Measurements from ENCODE around the gene CCL3.

CCL3 gene

DNA sequence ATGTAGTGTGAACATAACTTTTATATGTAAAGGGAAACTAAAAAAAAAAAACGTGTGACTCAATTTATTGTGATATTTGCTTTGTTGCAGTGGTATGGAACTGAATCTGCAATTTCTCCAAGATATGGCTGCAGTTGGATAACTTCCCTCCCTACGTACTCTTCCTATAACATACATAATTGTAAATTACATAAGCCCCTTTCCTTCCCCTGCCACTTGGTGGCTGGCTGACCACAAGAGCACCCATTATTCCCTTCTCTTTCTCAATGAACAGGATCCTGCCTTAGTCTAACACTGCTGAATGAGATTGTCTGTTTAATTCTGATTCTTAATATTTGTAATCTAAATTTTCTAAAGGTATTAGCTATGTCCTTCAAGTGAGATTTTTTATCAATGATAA, 41.5 kb upstream of the CCL3 start:
- DNase-seq (ENCODE audit: extremely low read depth, low read depth) = no peak
- TF ChIP-seq, protein P1, sequence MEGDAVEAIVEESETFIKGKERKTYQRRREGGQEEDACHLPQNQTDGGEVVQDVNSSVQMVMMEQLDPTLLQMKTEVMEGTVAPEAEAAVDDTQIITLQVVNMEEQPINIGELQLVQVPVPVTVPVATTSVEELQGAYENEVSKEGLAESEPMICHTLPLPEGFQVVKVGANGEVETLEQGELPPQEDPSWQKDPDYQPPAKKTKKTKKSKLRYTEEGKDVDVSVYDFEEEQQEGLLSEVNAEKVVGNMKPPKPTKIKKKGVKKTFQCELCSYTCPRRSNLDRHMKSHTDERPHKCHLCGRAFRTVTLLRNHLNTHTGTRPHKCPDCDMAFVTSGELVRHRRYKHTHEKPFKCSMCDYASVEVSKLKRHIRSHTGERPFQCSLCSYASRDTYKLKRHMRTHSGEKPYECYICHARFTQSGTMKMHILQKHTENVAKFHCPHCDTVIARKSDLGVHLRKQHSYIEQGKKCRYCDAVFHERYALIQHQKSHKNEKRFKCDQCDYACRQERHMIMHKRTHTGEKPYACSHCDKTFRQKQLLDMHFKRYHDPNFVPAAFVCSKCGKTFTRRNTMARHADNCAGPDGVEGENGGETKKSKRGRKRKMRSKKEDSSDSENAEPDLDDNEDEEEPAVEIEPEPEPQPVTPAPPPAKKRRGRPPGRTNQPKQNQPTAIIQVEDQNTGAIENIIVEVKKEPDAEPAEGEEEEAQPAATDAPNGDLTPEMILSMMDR (IDR thresholded peaks at IDR 0.05; ENCODE audit: low read depth, low read length) = no peak

DNA sequence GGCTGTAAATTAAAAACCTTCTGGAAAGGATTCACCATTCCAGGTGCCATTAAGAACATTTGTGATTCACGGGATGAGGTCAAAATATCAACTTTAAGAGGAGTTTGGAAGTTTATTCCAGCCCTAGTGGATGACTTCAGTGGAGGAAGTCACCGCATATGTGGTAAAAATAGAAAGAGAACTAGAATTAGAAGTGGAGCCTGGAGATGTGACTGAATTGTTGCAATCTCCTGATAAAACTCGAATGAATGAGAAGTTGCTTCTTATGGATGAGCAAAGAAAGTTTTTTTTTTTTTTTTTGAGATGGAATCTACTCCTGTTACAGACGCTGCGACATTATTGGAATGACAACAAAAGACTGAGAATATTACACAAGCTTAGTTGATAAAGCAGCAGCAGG, 40.4 kb upstream of the CCL3 start:
- DNase-seq (ENCODE audit: extremely low read depth, low read depth) = no peak
- TF ChIP-seq, protein P1 (IDR thresholded peaks at IDR 0.05; ENCODE audit: low read depth, low read length) = no peak

DNA sequence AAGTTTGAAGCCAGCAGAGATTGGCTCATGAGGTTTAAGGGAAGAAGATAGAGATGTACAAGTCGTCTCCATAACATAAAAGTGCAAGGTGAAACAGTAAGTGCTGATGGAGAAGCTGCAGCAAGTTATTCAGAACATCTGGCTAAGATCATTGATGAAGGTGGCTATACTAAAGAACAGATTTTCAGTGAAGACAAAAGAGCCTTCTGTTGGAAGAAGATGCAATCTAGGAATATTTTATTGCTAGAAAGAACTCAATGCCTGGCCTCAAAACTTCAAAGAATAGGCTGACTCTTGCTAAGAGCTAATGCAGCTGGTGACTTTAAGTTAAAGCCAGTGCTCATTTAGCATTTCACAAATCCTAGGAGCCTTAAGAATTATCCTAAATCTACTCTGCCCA, 39.7 kb upstream of the CCL3 start:
- TF ChIP-seq, protein P1 (IDR thresholded peaks at IDR 0.05; ENCODE audit: low read depth, low read length) = no peak
- DNase-seq (ENCODE audit: extremely low read depth, low read depth) = no peak

DNA sequence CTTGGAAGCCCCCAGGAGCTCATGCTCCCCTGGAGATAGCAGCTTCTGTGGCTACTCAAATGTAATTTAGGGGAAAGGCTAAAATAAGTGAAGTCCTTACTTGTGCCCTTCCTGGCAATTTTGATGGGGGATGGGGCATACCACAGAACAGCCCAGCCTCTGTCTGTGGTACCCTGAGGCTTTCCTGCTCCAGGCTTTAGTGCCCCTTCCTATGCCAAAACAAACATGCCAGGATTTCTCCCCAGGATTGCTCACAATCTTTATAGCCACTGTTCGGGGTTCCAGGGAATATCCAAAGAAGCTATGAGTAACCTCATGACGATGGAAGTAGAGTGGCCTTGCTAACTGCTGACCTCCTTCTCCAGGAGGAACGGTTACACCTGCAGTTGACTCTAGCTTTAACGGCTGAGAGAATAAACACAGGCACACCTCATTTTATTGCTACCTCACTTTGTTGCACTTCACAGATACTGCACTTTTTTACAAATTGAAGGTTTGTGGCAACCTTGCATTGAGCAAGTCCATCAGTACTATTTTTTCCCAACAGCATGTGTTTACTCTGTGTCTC, 38.6 kb upstream of the CCL3 start:
- no peak for DNase-seq (ENCODE audit: extremely low read depth, low read depth)

DNA sequence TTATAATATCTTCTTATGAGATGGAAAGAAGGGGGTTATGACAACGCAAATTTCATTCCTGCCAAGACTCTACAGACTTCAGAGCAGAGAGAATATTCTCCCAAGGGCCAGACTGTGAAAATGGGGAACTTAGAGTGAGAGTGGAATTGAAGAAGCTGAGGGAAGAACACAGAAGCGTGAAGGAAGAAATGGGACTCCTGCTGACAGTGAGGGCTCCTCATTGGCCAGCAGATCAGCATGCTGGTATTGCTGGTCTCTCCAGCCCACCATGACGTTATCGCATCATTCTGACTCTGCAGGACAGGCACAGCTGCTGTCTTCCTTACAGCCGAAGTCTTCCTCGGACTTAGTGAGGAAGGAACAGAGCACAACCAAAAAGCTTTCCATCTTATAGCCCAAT, 38.0 kb upstream of the CCL3 start:
- TF ChIP-seq, protein P1 (IDR thresholded peaks at IDR 0.05; ENCODE audit: low read depth, low read length) = no peak
- DNase-seq (ENCODE audit: extremely low read depth, low read depth) = no peak

More for the DNA sequence above, 38.6 kb upstream of the CCL3 start:
- TF ChIP-seq, protein P1 (IDR thresholded peaks at IDR 0.05; ENCODE audit: low read depth, low read length) = no peak

DNA sequence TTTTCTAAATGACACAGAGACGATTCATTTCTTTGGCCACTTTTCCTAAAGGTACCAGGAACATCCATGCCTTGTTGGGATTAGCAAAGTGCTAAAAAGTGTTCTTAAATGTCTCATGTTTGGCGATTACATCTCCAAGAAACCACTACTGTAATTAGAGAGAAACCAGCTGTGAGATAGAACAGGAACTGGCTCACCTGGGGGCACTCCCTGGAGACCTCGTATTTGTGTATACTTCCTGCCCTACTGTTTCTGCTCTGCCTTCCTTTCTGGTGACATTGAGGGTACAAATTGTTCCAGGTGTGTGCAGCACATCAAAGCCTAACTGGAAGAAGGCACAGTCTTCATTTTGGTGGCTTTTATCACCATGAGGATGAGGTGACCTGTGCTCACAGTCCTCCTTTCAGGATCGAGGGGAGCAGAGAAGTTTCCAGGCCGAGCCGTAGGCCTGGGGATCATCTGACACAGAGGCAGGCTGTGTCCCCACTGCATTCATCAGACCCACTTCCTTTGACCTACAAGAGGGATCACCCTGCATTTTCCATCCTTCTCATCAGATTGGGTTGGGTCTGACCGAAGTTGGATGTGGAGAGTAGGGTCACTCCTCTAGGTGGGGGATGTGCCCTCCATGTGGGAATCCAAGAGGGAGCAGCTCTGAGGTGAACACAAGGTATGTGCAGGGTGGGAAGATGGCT, 37.4 kb upstream of the CCL3 start:
- DNase-seq (ENCODE audit: extremely low read depth, low read depth) = no peak
- TF ChIP-seq, protein P1 (IDR thresholded peaks at IDR 0.05; ENCODE audit: low read depth, low read length) = no peak

All from AG09319 (cell line).